Fibroblast of villous mesenchyme (primary cell): ENCODE data around the gene CCNT1. TPM values are rescaled to one million over a fixed set of nuclear protein-coding genes. Genes with fewer than 3 reads are reported as not detected.

Experiments used
- DNase-seq: peaks from one replicate; pipeline ENCODE4 v3.0.0-alpha.2; 2010; ENCODE audit warnings: low read depth
- H3K4me3 ChIP-seq: 2 replicates; pipeline ENCODE4 v1.5.1; 2011; ENCODE audit warnings: low read depth, mild to moderate bottlenecking, low read length
- CTCF ChIP-seq: IDR thresholded peaks from 2 replicates; pipeline ENCODE4 v1.5.1; 2012; ENCODE audit warnings: low read depth, mild to moderate bottlenecking, low read length; ENCODE audit not compliant: insufficient read depth
- total RNA-seq: library from RNA; depleted of rRNA; stranded (reverse); fragments of >200 nt; gene quantifications from 2 replicates; pipeline ENCODE4 v1.2.3, GENCODE V29; 2012

The CCNT1 gene
- total RNA-seq: 21.9 and 46.6 TPM in 2 replicates

- H3K4me3 ChIP-seq: peak within 1 kb of the TSS; percentile 77
- peak; percentile 28 for TF ChIP-seq CTCF
- DNase-seq: peak; percentile 100
Measured at GRCh38 chr12:48716493-48717251, at the start of gene CCNT1. TSS of gene CCNT1 (minus strand) at chr12:48716707. CDS start at chr12:48716675, 32 bp downstream.

GRCh38 chr12:48765753-48766162 lies 49.3 kb upstream of the CCNT1 start:
- DNase-seq: peak; percentile 75
- H3K4me3 ChIP-seq: no peak overlapping the region
- TF ChIP-seq CTCF: no peak

DNA sequence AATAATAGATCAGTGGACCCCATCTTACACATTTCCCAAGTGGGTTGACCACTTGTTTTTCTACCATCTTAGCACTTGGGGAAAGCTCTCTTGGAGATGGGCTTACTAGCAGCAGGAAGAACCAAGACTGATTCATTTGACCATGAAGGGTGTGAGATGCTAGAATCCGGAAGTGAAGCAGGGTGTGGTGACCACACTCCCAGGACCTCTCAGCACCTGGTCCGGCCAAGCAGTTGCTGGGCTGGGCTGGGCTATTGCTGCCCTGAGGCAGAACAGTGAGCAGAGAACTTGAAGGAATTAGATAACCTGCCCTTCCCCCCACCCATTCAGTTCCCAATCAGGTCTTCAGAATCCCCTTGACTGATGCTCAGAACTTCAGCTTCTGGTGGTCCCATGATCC lies 48.0 kb upstream of the CCNT1 start:
- no peak for DNase-seq
- no peak overlapping the region for H3K4me3 ChIP-seq
- TF ChIP-seq CTCF: no peak

DNA sequence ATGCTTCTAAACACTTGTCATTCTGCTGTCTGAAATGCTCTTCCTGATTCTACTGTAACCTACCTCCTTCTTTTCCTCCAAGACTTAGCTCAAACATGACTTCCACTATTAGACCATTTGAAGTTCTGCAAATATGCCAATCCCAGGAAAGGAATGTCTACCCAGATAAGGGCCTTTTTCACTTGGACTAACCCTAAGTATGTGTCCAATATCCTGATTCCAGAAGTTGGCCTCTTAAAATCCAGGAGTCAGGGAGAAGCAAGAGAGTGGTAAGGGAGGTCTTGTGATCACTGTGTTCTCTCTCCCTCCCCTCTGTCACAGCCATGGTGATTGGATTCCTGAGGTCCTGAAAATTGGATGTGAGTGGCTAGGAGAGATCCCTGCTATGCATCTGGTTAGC lies 42.2 kb upstream of the CCNT1 start:
- no peak for TF ChIP-seq CTCF
- no peak overlapping the region for H3K4me3 ChIP-seq
- DNase-seq: no peak

DNA sequence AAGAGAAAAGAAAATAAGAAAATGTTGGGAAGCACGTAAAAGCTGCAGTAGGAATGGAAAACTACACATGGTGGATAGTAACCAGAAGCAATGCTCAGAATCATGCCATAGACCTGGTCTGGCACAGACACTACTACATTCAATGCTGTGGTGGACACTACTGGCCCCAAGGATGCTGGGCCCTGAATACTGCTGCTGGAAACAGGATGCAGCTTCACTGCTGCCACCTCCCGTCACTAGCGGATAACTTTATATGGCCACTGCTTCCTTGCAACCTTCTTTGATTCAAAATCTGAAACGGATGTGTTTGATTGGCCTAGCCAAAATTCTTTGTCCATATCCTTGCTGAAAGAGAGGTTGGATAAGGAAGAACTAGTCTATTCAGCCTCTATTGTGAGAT lies 41.7 kb upstream of the CCNT1 start:
- DNase-seq: no peak
- no peak overlapping the region for H3K4me3 ChIP-seq
- TF ChIP-seq CTCF: no peak

- no peak for DNase-seq
- no peak overlapping the region for H3K4me3 ChIP-seq
- TF ChIP-seq CTCF: no peak
Measured at GRCh38 chr12:48750769-48751356, 34.4 kb upstream of the CCNT1 start.
